Testis (tissue), 3 donors: Measurements from ENCODE around the gene ERF. TPM values are rescaled to one million over a fixed set of nuclear protein-coding genes. Genes with fewer than 3 reads are reported as not detected.

Source experiments
- DNase-seq: peaks from one replicate; pipeline ENCODE4 v3.0.0-alpha.2; 2019
- H3K27ac ChIP-seq, 2 donors: fragments of 200-600 bp; sonication (generic); one replicate each; pipeline ENCODE4 v1.5.1; 2019
- H3K27me3 ChIP-seq: fragments of 200-600 bp; sonication (generic); one replicate; pipeline ENCODE4 v1.5.1; 2019
- H3K36me3 ChIP-seq: fragments of 200-600 bp; sonication (generic); one replicate; pipeline ENCODE4 v1.5.1; 2017; ENCODE audit warnings: low read depth; ENCODE audit errors: missing control alignments
- H3K4me1 ChIP-seq: fragments of 200-600 bp; sonication (generic); one replicate; pipeline ENCODE4 v1.5.1; 2019
- H3K4me3 ChIP-seq, 2 donors: fragments of 200-600 bp; sonication (generic); one replicate each; pipeline ENCODE4 v1.5.1; 2017 to 2019
- H3K9me3 ChIP-seq: fragments of 200-600 bp; sonication (generic); one replicate; pipeline ENCODE4 v1.5.1; 2017
- POLR2A ChIP-seq: fragments of 450-650 bp; IDR thresholded peaks from one replicate; pipeline ENCODE4 v1.6.1; 2017; ENCODE audit warnings: antibody characterized with exemption, mild to moderate bottlenecking, moderate library complexity
- WGBS, 2 donors: methylation state at CpG; one replicate each; pipeline ENCODE4 v1.1.5; 2018; 5-methylcytosine and 5-hydroxymethylcytosine counted together
- intact Hi-C: fragments of 100-400 bp; cut with DNase I; formaldehyde crosslinking; loops from one replicate; pipeline ENCODE4 v1.15.1; 2023; ENCODE audit warnings: low total_unique reads
- polyA plus RNA-seq: library from polyadenylated mRNA; stranded (reverse); fragments of 350-450 nt; fragmentation: Illumina TruSeq; extraction: RNeasy Lipid Tissue Mini Kit (QIAGEN cat#74804); gene quantifications from one replicate; pipeline ENCODE4 v1.2.3, GENCODE V29; 2014; ENCODE audit warnings: low read depth, low replicate concordance; ENCODE audit not compliant: insufficient read depth
- total RNA-seq, 2 donors: library from RNA; depleted of rRNA; stranded (reverse); fragments of >200 nt; gene quantifications; one replicate each; pipeline ENCODE4 v1.2.3, GENCODE V29; 2016
- TF ChIP-seq, protein P1 (sequence below), 3 experiments: fragments of 450-650 bp in 2 of 3; fragments of 200-600 bp in 1 of 3; sonication (generic) in 1 of 3; IDR thresholded peaks; one replicate each; pipeline ENCODE4 v1.5.1; 2016 to 2019; ENCODE audit warnings: antibody characterized with exemption in 3 of 3, mild to moderate bottlenecking in 2 of 3, moderate library complexity in 1 of 3

Gene ERF
- total and polyA plus RNA-seq, 3 donors from 2014 or later: 59.6 to 120 (median 85.4) TPM

DNA sequence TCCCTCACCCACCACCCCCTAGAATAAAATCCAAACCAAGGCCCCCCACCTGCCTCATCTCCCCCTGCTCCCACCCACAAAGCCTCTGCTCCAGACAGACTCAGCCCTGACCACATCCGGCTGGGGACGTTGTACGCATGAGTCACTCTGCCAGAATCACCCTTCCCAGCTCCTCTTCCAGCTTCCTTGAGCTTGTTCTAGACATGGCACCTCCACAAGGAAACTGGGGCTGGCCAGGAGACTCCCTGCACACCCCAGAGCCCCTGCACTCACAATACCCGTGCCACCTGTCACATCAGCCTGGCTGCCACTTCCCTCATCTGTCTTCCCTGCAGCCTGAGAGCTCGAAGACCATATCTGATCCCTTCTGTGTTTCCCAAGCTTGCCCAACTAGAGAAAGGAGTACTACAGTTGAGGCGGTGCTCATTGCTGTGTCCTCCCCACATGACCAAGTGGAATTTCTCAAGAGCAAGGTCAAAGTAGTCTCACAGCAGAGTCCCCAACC lies 47.1 kb downstream of the ERF start:
- no peak overlapping the region for H3K27ac ChIP-seq
- H3K9me3 ChIP-seq: no peaks in the 10 kb centered on the region
- no peaks in the 10 kb centered on the region for H3K36me3 ChIP-seq
- 94 to 96% methylated on average over 6 of the region's 6 CpGs for WGBS, 2 donors
- no peak for DNase-seq
- intact Hi-C loops: no loop called here
- TF ChIP-seq, protein P1, sequence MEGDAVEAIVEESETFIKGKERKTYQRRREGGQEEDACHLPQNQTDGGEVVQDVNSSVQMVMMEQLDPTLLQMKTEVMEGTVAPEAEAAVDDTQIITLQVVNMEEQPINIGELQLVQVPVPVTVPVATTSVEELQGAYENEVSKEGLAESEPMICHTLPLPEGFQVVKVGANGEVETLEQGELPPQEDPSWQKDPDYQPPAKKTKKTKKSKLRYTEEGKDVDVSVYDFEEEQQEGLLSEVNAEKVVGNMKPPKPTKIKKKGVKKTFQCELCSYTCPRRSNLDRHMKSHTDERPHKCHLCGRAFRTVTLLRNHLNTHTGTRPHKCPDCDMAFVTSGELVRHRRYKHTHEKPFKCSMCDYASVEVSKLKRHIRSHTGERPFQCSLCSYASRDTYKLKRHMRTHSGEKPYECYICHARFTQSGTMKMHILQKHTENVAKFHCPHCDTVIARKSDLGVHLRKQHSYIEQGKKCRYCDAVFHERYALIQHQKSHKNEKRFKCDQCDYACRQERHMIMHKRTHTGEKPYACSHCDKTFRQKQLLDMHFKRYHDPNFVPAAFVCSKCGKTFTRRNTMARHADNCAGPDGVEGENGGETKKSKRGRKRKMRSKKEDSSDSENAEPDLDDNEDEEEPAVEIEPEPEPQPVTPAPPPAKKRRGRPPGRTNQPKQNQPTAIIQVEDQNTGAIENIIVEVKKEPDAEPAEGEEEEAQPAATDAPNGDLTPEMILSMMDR (IDR thresholded peaks at IDR 0.05): no peak
- no peak for TF ChIP-seq POLR2A
- H3K27me3 ChIP-seq: no peaks in the 10 kb centered on the region
- no peak overlapping the region for H3K4me3 ChIP-seq
- H3K4me1 ChIP-seq: no peaks in the 10 kb centered on the region

DNA sequence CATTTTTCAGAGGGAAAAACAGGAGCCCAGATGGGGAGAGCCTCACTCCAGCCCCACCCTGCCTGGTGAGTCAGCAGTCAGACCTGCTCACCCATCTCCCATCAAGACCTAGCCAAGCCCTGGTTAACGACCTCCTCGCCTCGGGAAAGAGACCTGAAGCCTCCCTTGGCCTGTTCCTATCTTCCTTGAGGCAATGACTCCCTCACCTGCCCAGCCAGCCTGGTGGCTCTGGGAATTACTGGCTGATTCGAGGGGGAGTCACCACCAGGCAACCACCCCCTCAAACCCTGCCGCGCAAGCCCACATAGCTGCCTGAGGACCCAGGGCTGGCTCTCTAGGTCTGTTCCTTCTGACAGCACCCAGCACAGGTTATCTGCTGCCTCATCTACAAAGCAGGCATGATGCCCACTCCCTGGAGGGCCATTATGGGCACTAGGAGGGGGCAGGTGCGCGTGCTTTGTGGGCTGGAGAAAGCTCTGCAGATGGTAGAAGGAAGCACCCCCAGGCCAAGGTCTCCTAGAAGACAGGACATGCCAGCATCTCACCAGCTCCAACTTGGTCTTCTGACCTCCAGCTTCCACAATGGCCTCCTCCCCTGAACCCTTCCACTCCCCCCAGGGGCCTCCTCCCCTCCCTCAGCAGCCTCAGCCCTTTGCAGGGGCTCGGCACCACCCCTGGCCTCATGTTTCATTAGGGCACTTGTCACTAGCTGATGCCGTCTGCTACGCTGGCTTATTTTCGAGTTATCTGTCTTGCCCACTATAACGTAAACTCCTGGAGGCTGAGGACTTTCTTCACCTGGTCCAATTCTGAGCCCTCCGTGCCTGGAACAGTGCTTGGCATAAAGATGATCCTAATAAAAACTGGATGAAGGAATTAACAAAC lies 47.8 kb downstream of the ERF start:
- 88 to 94% methylated on average over 14 of the region's 14 CpGs for WGBS, 2 donors
- intact Hi-C loops: no loop called here
- Histone ChIP-seq H3K27me3 (no peaks in the 10 kb centered on the region), H3K4me1 (no peaks in the 10 kb centered on the region), H3K4me3 (no peak overlapping the region), H3K9me3 (no peaks in the 10 kb centered on the region), H3K36me3 (no peaks in the 10 kb centered on the region), H3K27ac (no peak overlapping the region)
- TF ChIP-seq, protein P1 (IDR thresholded peaks at IDR 0.05): no peak
- TF ChIP-seq POLR2A: no peak
- no peak for DNase-seq

DNA sequence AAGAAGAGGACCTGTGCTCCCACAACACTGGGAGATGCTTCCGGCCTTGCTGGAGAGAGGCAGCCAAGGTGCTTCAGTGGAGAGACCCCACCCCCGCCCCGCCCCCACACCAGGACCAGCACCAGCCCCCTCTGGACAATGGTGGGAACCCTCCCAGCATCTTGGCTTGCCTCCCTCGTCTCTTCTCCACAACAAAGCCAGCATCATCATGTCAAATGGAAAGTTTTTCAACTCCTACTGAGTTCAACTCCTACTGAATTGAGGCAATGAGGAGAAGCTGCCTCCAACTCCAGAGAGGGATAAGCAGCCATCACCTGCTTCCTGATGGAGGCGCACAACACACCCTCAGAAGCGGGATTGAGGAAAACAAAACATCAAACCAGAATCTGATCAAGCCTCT lies 50.3 kb downstream of the ERF start:
- Histone ChIP-seq H3K27me3 (no peaks in the 10 kb centered on the region), H3K9me3 (no peaks in the 10 kb centered on the region), H3K36me3 (no peaks in the 10 kb centered on the region), H3K4me1 (no peaks in the 10 kb centered on the region), H3K4me3 (no peak overlapping the region), H3K27ac (no peak overlapping the region)
- 88 to 90% methylated on average over 5 to 6 of the region's 6 CpGs for WGBS, 2 donors
- TF ChIP-seq, protein P1 (IDR thresholded peaks at IDR 0.05): no peak
- no peak for TF ChIP-seq POLR2A
- no peak for DNase-seq
- intact Hi-C loops: no loop called here

DNA sequence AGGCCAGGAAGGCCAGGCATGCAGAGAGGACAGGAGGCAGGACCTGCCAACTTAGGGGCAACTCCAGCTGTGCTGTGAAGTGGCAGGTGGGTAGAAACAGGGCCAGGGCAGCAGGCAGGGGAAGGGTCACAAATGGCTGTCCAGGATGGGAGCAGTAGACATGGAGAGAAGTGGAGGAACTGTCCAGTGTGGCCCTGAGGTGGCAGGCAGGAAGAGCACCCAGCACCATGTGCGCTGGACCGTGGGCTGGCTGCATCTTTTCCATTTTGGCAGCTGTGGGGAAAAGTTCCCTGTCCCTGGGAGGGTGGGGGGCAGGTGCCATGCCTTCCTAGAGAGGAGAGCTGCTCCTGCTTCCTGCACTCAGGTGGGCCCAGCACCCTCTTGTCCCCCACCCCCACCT lies 51.2 kb downstream of the ERF start:
- H3K4me3 ChIP-seq: no peak overlapping the region
- no peaks in the 10 kb centered on the region for H3K36me3 ChIP-seq
- TF ChIP-seq, protein P1 (IDR thresholded peaks at IDR 0.05): no peak
- no peak for TF ChIP-seq POLR2A
- no peaks in the 10 kb centered on the region for H3K9me3 ChIP-seq
- no peak overlapping the region for H3K27ac ChIP-seq
- DNase-seq: no peak
- 83 to 91% methylated on average over 2 of the region's 2 CpGs for WGBS, 2 donors
- intact Hi-C loops: no loop called here
- H3K4me1 ChIP-seq: no peaks in the 10 kb centered on the region
- H3K27me3 ChIP-seq: no peaks in the 10 kb centered on the region
